K562 (cell line): ENCODE results near the gene HPD. TPM values are rescaled to one million over a fixed set of nuclear protein-coding genes. Genes with fewer than 3 reads are reported as not detected.

Experiments
- ADNP ChIP-seq: fragments of 200-800 bp; sonication (Bioruptor generic); IDR thresholded peaks from 2 replicates; pipeline ENCODE4 v1.6.1; 2016; ENCODE audit warnings: missing genetic modification characterization, missing compliant biosample characterization
- ARID1B ChIP-seq: fragments of 450-650 bp; IDR thresholded peaks from 2 replicates; pipeline ENCODE4 v1.6.1; 2016; ENCODE audit warnings: antibody characterized with exemption, mild to moderate bottlenecking, inconsistent platforms
- CC2D1A ChIP-seq: fragments of 450-650 bp; IDR thresholded peaks from 2 replicates; pipeline ENCODE4 v1.6.1; 2017; ENCODE audit warnings: mild to moderate bottlenecking
- CHD1 ChIP-seq: fragments of 200-600 bp; sonication (generic); IDR thresholded peaks from one replicate; pipeline ENCODE4 v1.6.1; 2012; ENCODE audit warnings: mild to moderate bottlenecking, moderate library complexity, low read length, inconsistent platforms
- LCOR ChIP-seq: sonication (generic); formaldehyde crosslinking; IDR thresholded peaks from 2 replicates; pipeline ENCODE4 v1.8.0; 2022; ENCODE audit warnings: mild to moderate bottlenecking, missing genetic modification reagents
- MAZ ChIP-seq, 2 experiments: fragments of 450-650 bp in 1 of 2; sonication (generic) in 1 of 2; formaldehyde crosslinking; IDR thresholded peaks in 1 of 2; conservative IDR thresholded peaks in 1 of 2; 2 replicates each; pipeline versions ENCODE4 v1.4.0 to v1.5.0; 2020; ENCODE audit warnings: mild to moderate bottlenecking in 1 of 2, missing genetic modification reagents in 1 of 2
- NFRKB ChIP-seq: fragments of 450-650 bp; IDR thresholded peaks from 2 replicates; pipeline ENCODE4 v1.6.1; 2016; ENCODE audit warnings: low read depth
- NRF1 ChIP-seq, 2 experiments: fragments of 450-650 bp; IDR thresholded peaks in 1 of 2; conservative IDR thresholded peaks in 1 of 2; 2 replicates each; pipeline ENCODE4 v1.6.1; 2014; ENCODE audit warnings: mild to moderate bottlenecking in 2 of 2
- POLR2H ChIP-seq: IDR thresholded peaks from 2 replicates; pipeline ENCODE4 v1.6.1; 2016; ENCODE audit warnings: missing genetic modification characterization, low read depth, mild to moderate bottlenecking, control low read depth, missing compliant biosample characterization, moderate library complexity
- PTTG1 ChIP-seq: fragments of 450-650 bp; IDR thresholded peaks from 2 replicates; pipeline ENCODE4 v1.6.1; 2016; ENCODE audit warnings: low read depth, mild to moderate bottlenecking, missing genetic modification characterization, missing compliant biosample characterization
- RBM14 ChIP-seq: fragments of 200-400 bp; formaldehyde crosslinking; IDR thresholded peaks from 2 replicates; pipeline ENCODE4 v1.6.1; 2018; ENCODE audit warnings: low read depth, mild to moderate bottlenecking, low read length, moderate library complexity, borderline replicate concordance; ENCODE audit not compliant: insufficient read depth
- TEAD1 ChIP-seq, 2 experiments: fragments of 450-650 bp in 1 of 2; sonication (generic) in 1 of 2; formaldehyde crosslinking; IDR thresholded peaks; 2 replicates each; pipeline versions ENCODE4 v1.4.0 to v1.8.0; 2020 to 2022; ENCODE audit warnings: mild to moderate bottlenecking in 2 of 2, missing genetic modification reagents in 1 of 2
- TEAD2 ChIP-seq: fragments of 450-650 bp; IDR thresholded peaks from 2 replicates; pipeline ENCODE4 v1.6.1; 2016; ENCODE audit warnings: missing genetic modification characterization, control low read depth, missing compliant biosample characterization
- XRCC3 ChIP-seq: fragments of 450-650 bp; IDR thresholded peaks from 2 replicates; pipeline ENCODE4 v1.6.1; 2017; ENCODE audit warnings: mild to moderate bottlenecking, moderate library complexity
- ZNF175 ChIP-seq: fragments of 200-800 bp; sonication (Bioruptor generic); IDR thresholded peaks from 2 replicates; pipeline ENCODE4 v1.6.1; 2016; ENCODE audit warnings: low read depth, mild to moderate bottlenecking, missing genetic modification characterization, missing compliant biosample characterization
- ZNF408 ChIP-seq: fragments of 250-450 bp; sonication (Bioruptor Pico); IDR thresholded peaks from 2 replicates; pipeline ENCODE4 v1.4.0; 2020; ENCODE audit warnings: low read depth, mild to moderate bottlenecking, moderate library complexity
- polyA plus RNA-seq, 8 experiments: library from polyadenylated mRNA; depleted of rRNA in 4 of 8; stranded (reverse) in 5 of 8; unstranded in 3 of 8; fragments of >200 nt; fragmentation: Nextera tagmentation in 2 of 8; fragmentation: Illumina TruSeq in 1 of 8; extraction: Ambion mirVana in 2 of 8; extraction: Trizol in 1 of 8; gene quantifications; 2 replicates each; pipeline versions ENCODE4 v1.2.1 to v1.2.3, GENCODE V29; 2011 to 2014; ENCODE audit warnings: inconsistent platforms in 1 of 8, missing spikeins in 1 of 8
- total RNA-seq, 7 experiments: library from RNA; depleted of rRNA in 6 of 7; stranded (reverse); fragments of >200 nt in 6 of 7; fragmentation: Illumina TruSeq in 2 of 7; extraction: Trizol in 2 of 7; gene quantifications; 2 replicates each; pipeline versions ENCODE4 v1.2.1 to v1.2.3, GENCODE V29; 2011 to 2021; ENCODE audit warnings: low replicate concordance in 1 of 7
- TF ChIP-seq, protein P1 (sequence below): sonication (generic); formaldehyde crosslinking; IDR thresholded peaks from 2 replicates; pipeline ENCODE4 v1.8.0; 2022; ENCODE audit warnings: mild to moderate bottlenecking, missing genetic modification reagents
- TF ChIP-seq, protein P2 (sequence below): IDR thresholded peaks from 2 replicates; pipeline ENCODE4 v1.6.1; 2012; ENCODE audit warnings: low read depth, low read length, improper control_type of control experiment, borderline replicate concordance
- TF ChIP-seq, protein P3 (sequence below): fragments of 450-650 bp; formaldehyde crosslinking; IDR thresholded peaks from 2 replicates; pipeline ENCODE4 v1.4.0; 2022; ENCODE audit warnings: missing genetic modification characterization
- TF ChIP-seq, protein P4 (sequence below): sonication (generic); formaldehyde crosslinking; IDR thresholded peaks from 2 replicates; pipeline ENCODE4 v1.5.0; 2020; ENCODE audit warnings: missing genetic modification reagents
- TF ChIP-seq, protein P5 (sequence below): fragments of 250-450 bp; sonication (Bioruptor Pico); IDR thresholded peaks from 2 replicates; pipeline ENCODE4 v1.8.0; 2021; ENCODE audit warnings: moderate library complexity, mild to moderate bottlenecking, inconsistent platforms

Gene HPD
- total and polyA plus RNA-seq, 9 of the 15 experiments (the other 6 are each of a cell fraction or from before 2014, with no cell fraction given): 0.06 to 0.29 (median 0.07) TPM; not detected in 4

DNA sequence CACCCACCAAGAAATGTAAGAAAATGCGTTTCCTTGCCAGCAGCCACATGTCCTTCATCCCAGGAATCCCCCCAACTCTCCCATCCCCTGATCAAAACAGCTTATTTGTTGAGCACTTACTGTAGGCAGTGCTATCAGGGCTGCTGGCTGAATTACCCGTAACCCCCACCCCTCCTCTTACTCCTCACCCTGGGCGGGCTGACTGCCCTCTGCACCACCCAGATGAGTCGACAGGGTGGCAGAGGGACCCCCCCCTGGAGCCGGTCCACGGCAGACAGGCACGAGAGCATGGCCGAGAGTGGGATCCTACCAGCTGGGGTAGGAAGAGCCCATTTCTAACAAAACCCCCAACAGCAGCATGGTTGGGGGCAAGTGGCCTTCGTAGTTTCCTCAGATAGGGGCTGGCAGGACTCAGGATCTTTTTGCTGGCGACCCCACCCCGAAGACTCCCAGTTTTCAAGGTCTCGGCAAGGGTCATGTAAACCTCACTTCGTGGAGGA is 64.1 kb downstream of the HPD start (continued):
- TF ChIP-seq, protein P1, sequence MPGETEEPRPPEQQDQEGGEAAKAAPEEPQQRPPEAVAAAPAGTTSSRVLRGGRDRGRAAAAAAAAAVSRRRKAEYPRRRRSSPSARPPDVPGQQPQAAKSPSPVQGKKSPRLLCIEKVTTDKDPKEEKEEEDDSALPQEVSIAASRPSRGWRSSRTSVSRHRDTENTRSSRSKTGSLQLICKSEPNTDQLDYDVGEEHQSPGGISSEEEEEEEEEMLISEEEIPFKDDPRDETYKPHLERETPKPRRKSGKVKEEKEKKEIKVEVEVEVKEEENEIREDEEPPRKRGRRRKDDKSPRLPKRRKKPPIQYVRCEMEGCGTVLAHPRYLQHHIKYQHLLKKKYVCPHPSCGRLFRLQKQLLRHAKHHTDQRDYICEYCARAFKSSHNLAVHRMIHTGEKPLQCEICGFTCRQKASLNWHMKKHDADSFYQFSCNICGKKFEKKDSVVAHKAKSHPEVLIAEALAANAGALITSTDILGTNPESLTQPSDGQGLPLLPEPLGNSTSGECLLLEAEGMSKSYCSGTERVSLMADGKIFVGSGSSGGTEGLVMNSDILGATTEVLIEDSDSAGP (CRISPR knock-in tag): 0 out of 2 replicates have a peak, but pooled peaks have one; percentile 27
- TF ChIP-seq TEAD1 (CRISPR knock-in tag; IDR thresholded peaks at IDR 0.05): 0 out of 4 replicates have a peak, but pooled peaks of 1 of the 2 experiments have one; percentile 15
- TF ChIP-seq, protein P2, sequence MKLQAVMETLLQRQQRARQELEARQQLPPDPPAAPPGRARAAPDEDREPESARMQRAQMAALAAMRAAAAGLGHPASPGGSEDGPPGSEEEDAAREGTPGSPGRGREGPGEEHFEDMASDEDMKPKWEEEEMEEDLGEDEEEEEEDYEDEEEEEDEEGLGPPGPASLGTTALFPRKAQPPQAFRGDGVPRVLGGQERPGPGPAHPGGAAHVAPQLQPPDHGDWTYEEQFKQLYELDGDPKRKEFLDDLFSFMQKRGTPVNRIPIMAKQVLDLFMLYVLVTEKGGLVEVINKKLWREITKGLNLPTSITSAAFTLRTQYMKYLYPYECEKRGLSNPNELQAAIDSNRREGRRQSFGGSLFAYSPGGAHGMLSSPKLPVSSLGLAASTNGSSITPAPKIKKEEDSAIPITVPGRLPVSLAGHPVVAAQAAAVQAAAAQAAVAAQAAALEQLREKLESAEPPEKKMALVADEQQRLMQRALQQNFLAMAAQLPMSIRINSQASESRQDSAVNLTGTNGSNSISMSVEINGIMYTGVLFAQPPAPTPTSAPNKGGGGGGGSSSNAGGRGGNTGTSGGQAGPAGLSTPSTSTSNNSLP: no peak
- TF ChIP-seq CHD1: peak; percentile 7
- no peak for TF ChIP-seq ZNF175
- TF ChIP-seq, protein P3, sequence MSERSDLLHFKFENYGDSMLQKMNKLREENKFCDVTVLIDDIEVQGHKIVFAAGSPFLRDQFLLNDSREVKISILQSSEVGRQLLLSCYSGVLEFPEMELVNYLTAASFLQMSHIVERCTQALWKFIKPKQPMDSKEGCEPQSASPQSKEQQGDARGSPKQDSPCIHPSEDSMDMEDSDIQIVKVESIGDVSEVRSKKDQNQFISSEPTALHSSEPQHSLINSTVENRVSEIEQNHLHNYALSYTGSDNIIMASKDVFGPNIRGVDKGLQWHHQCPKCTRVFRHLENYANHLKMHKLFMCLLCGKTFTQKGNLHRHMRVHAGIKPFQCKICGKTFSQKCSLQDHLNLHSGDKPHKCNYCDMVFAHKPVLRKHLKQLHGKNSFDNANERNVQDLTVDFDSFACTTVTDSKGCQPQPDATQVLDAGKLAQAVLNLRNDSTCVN (CRISPR knock-in tag): no peak
- TF ChIP-seq ZNF408 (CRISPR knock-in tag): no peak
- no peak for TF ChIP-seq PTTG1 (tag)
- no peak for TF ChIP-seq CC2D1A
- TF ChIP-seq, protein P4, sequence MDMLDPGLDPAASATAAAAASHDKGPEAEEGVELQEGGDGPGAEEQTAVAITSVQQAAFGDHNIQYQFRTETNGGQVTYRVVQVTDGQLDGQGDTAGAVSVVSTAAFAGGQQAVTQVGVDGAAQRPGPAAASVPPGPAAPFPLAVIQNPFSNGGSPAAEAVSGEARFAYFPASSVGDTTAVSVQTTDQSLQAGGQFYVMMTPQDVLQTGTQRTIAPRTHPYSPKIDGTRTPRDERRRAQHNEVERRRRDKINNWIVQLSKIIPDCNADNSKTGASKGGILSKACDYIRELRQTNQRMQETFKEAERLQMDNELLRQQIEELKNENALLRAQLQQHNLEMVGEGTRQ (CRISPR knock-in tag): no peak
- peak; percentile 50 for TF ChIP-seq LCOR (CRISPR knock-in tag)
- TF ChIP-seq MAZ (CRISPR knock-in tag; conservative IDR thresholded peaks at IDR 0.05 in 1 of 2, IDR thresholded peaks at IDR 0.05 in 1 of 2): no peak; a peak in 1 of 4 replicates
- no peak for TF ChIP-seq ADNP
- TF ChIP-seq TEAD2 (tag): no peak
- TF ChIP-seq ARID1B: no peak
- no peak for TF ChIP-seq POLR2H (tag)
- peak in 1 of 2 experiments; percentile 33; a peak in 1 of 4 replicates for TF ChIP-seq NRF1 (conservative IDR thresholded peaks at IDR 0.05 in 1 of 2, IDR thresholded peaks at IDR 0.05 in 1 of 2)
- no peak for TF ChIP-seq XRCC3
- TF ChIP-seq NFRKB: no peak; the same call in 1 of the 2 replicates
- TF ChIP-seq RBM14: no peak
- TF ChIP-seq, protein P5, sequence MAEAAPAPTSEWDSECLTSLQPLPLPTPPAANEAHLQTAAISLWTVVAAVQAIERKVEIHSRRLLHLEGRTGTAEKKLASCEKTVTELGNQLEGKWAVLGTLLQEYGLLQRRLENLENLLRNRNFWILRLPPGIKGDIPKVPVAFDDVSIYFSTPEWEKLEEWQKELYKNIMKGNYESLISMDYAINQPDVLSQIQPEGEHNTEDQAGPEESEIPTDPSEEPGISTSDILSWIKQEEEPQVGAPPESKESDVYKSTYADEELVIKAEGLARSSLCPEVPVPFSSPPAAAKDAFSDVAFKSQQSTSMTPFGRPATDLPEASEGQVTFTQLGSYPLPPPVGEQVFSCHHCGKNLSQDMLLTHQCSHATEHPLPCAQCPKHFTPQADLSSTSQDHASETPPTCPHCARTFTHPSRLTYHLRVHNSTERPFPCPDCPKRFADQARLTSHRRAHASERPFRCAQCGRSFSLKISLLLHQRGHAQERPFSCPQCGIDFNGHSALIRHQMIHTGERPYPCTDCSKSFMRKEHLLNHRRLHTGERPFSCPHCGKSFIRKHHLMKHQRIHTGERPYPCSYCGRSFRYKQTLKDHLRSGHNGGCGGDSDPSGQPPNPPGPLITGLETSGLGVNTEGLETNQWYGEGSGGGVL (CRISPR knock-in tag): no peak
